IMR-90 (cell line): Measurements from ENCODE around the gene CACNA1G. TPM values are rescaled to one million over a fixed set of nuclear protein-coding genes. Genes with fewer than 3 reads are reported as not detected.

Source experiments
- ATAC-seq: fragments of 200-7000 bp; cut with Tn5 transposase; 2 replicates; pipeline ENCODE4 v1.9.1; 2020; ENCODE audit warnings: low read depth, mild to moderate bottlenecking, moderate library complexity
- BruUV-seq: library from RNA; stranded (reverse); fragments of 400-500 nt; replicated peaks from 2 replicates; lab custom pipeline; 2021; lab: Mats Ljungman, UMichigan
- CTCF ChIA-PET: fragments of 300-600 bp; formaldehyde crosslinking; extraction: SDS; loops from one replicate; lab custom pipeline; 2021; ENCODE audit warnings: antibody characterized with exemption; lab: Yijun Ruan, JAX
- POLR2A ChIA-PET: fragments of 300-600 bp; sonication (Branson Sonifier 250); formaldehyde crosslinking; loops from one replicate; lab custom pipeline; 2022; ENCODE audit warnings: antibody characterized with exemption; ENCODE audit not compliant: unreplicated experiment; lab: Charles Lee
- DNase-seq: peaks from one replicate; pipeline ENCODE4 v3.0.0; 2013
- H2AFZ ChIP-seq: replicated peaks from 2 replicates; pipeline ENCODE3; 2013; ENCODE audit warnings: low read length, mild to moderate bottlenecking; ENCODE audit not compliant: poor library complexity
- H2AK5ac ChIP-seq: 2 replicates; pipeline ENCODE4 v1.6.1; 2013; ENCODE audit warnings: low read depth, low read length, inconsistent platforms
- H2AK9ac ChIP-seq: replicated peaks from 2 replicates; pipeline ENCODE3; 2013; ENCODE audit warnings: mild to moderate bottlenecking, low read depth, low read length, moderate library complexity; ENCODE audit not compliant: poor library complexity
- H2BK120ac ChIP-seq: 2 replicates; pipeline ENCODE4 v1.6.1; 2013; ENCODE audit warnings: low read depth, low read length, inconsistent platforms
- H2BK15ac ChIP-seq: 3 replicates; pipeline ENCODE4 v1.6.1; 2013; ENCODE audit warnings: low read depth, low read length, inconsistent platforms
- H2BK20ac ChIP-seq: 2 replicates; pipeline ENCODE4 v1.6.1; 2013; ENCODE audit warnings: low read depth, mild to moderate bottlenecking, inconsistent platforms, low read length, moderate library complexity
- H2BK5ac ChIP-seq: 2 replicates; pipeline ENCODE4 v1.6.1; 2013; ENCODE audit warnings: mild to moderate bottlenecking, low read depth, low read length, inconsistent platforms; ENCODE audit not compliant: poor library complexity, severe bottlenecking
- H3K14ac ChIP-seq: replicated peaks from 2 replicates; pipeline ENCODE4 v1.6.1; 2013; ENCODE audit warnings: low read depth, low read length, inconsistent platforms
- H3K18ac ChIP-seq: 2 replicates; pipeline ENCODE4 v1.6.1; 2013; ENCODE audit warnings: low read depth, low read length, control low read depth
- H3K23ac ChIP-seq: 2 replicates; pipeline ENCODE4 v1.6.1; 2013; ENCODE audit warnings: low read depth, low read length, inconsistent platforms
- H3K27ac ChIP-seq: 2 replicates; pipeline ENCODE4 v1.5.1; 2013; ENCODE audit warnings: mild to moderate bottlenecking, control low read depth, low read length; ENCODE audit not compliant: insufficient read depth
- H3K27me3 ChIP-seq: 2 replicates; pipeline ENCODE4 v1.6.1; 2013; ENCODE audit warnings: low read length; ENCODE audit not compliant: control insufficient read depth, insufficient read depth
- H3K36me3 ChIP-seq: 2 replicates; pipeline ENCODE4 v1.6.1; 2013; ENCODE audit warnings: low read length, mixed read lengths; ENCODE audit not compliant: control insufficient read depth, insufficient read depth
- H3K4ac ChIP-seq: 2 replicates; pipeline ENCODE4 v1.6.1; 2013; ENCODE audit warnings: low read depth, low read length, inconsistent platforms
- H3K4me1 ChIP-seq: 2 replicates; pipeline ENCODE4 v1.6.1; 2013; ENCODE audit warnings: low read length, mixed read lengths; ENCODE audit not compliant: control insufficient read depth, insufficient read depth
- H3K4me2 ChIP-seq: 2 replicates; pipeline ENCODE4 v1.6.1; 2013; ENCODE audit warnings: low read depth, mild to moderate bottlenecking, control low read depth, low read length, moderate library complexity
- H3K4me3 ChIP-seq: 2 replicates; pipeline ENCODE4 v1.5.1; 2013; ENCODE audit warnings: low read depth, mild to moderate bottlenecking, control low read depth, low read length, moderate library complexity; ENCODE audit not compliant: insufficient read depth
- H3K56ac ChIP-seq: 2 replicates; pipeline ENCODE4 v1.6.1; 2013; ENCODE audit warnings: low read length, inconsistent platforms; ENCODE audit not compliant: insufficient read depth; ENCODE audit errors: extremely low read depth
- H3K79me1 ChIP-seq, 2 experiments: 2 replicates each; pipeline ENCODE4 v1.6.1; 2013; ENCODE audit warnings: low read length in 2 of 2, inconsistent platforms in 1 of 2, low read depth in 1 of 2
- H3K9ac ChIP-seq: 2 replicates; pipeline ENCODE4 v1.6.1; 2013; ENCODE audit warnings: low read depth, low read length, control low read depth
- H3K9me1 ChIP-seq: 2 replicates; pipeline ENCODE4 v1.6.1; 2013; ENCODE audit warnings: low read length, inconsistent platforms; ENCODE audit not compliant: insufficient read depth
- H3K9me3 ChIP-seq: 2 replicates; pipeline ENCODE4 v1.6.1; 2013; ENCODE audit warnings: low read length; ENCODE audit not compliant: control insufficient read depth, insufficient read depth
- H4K20me1 ChIP-seq: 2 replicates; pipeline ENCODE4 v1.6.1; 2013; ENCODE audit warnings: low read length, inconsistent platforms; ENCODE audit not compliant: insufficient read depth
- H4K5ac ChIP-seq: 2 replicates; pipeline ENCODE4 v1.6.1; 2013; ENCODE audit warnings: mild to moderate bottlenecking, low read depth, low read length, control low read depth
- H4K8ac ChIP-seq, 2 experiments: 2 replicates each; pipeline ENCODE4 v1.6.1; 2013; ENCODE audit warnings: low read depth in 2 of 2, low read length in 2 of 2, control low read depth in 1 of 2, inconsistent platforms in 1 of 2
- H4K91ac ChIP-seq: 2 replicates; pipeline ENCODE4 v1.6.1; 2013; ENCODE audit warnings: low read depth, low read length, inconsistent platforms; ENCODE audit not compliant: insufficient read depth
- BHLHE40 ChIP-seq: fragments of 150-350 bp; IDR thresholded peaks from 2 replicates; pipeline ENCODE4 v1.6.1; 2016; ENCODE audit warnings: mild to moderate bottlenecking, low read depth, low read length
- CEBPB ChIP-seq: IDR thresholded peaks from 2 replicates; pipeline ENCODE4 v1.6.1; 2012; ENCODE audit warnings: low read depth, low read length, improper control_type of control experiment
- CHD1 ChIP-seq: IDR thresholded peaks from 2 replicates; pipeline ENCODE4 v1.6.1; 2012; ENCODE audit warnings: low read depth, low read length, improper control_type of control experiment
- CTCF ChIP-seq: conservative IDR thresholded peaks from 2 replicates; pipeline ENCODE4 v1.5.1; 2012; ENCODE audit warnings: mild to moderate bottlenecking, low read depth, low read length, improper control_type of control experiment
- FOS ChIP-seq: fragments of 150-350 bp; IDR thresholded peaks from 2 replicates; pipeline ENCODE4 v1.6.1; 2016; ENCODE audit warnings: low read depth, low read length
- MAZ ChIP-seq: IDR thresholded peaks from 2 replicates; pipeline ENCODE4 v1.6.1; 2012; ENCODE audit warnings: low read depth, mild to moderate bottlenecking, low read length, improper control_type of control experiment, moderate library complexity, borderline replicate concordance
- MXI1 ChIP-seq: IDR thresholded peaks from 2 replicates; pipeline ENCODE4 v1.6.1; 2012; ENCODE audit warnings: low read depth, mild to moderate bottlenecking, low read length, moderate library complexity, borderline replicate concordance
- NFE2L2 ChIP-seq: fragments of 150-350 bp; IDR thresholded peaks from 2 replicates; pipeline ENCODE4 v1.6.1; 2016; ENCODE audit warnings: low read depth, mild to moderate bottlenecking, low read length
- POLR2A ChIP-seq: IDR thresholded peaks from 2 replicates; pipeline ENCODE4 v1.6.1; 2012; ENCODE audit warnings: mild to moderate bottlenecking, low read depth, low read length
- RFX5 ChIP-seq: IDR thresholded peaks from 2 replicates; pipeline ENCODE4 v1.8.0; 2012; ENCODE audit warnings: low read depth, mild to moderate bottlenecking, low read length, moderate library complexity
- SMC3 ChIP-seq: fragments of 150-350 bp; IDR thresholded peaks from 2 replicates; pipeline ENCODE4 v1.6.1; 2016; ENCODE audit warnings: low read depth, mild to moderate bottlenecking, antibody characterized with exemption, low read length, moderate library complexity
- USF2 ChIP-seq: fragments of 150-350 bp; IDR thresholded peaks from 2 replicates; pipeline ENCODE4 v1.6.1; 2017; ENCODE audit warnings: mild to moderate bottlenecking, antibody characterized with exemption, low read length, low read depth
- WGBS, 2 experiments: methylation state at CpG; one replicate each; pipeline versions ENCODE4 v1.1.5 to v1.1.7; 2013; ENCODE audit warnings: missing lambda C conversion rate in 2 of 2; ENCODE audit not compliant: insufficient read length in 1 of 2; ENCODE audit errors: extremely low coverage in 2 of 2; 5-methylcytosine and 5-hydroxymethylcytosine counted together
- dilution Hi-C: fragments of 300-500 bp; cut with HindIII; formaldehyde crosslinking; loops from one replicate; pipeline ENCODE4 v1.14.3; 2018; ENCODE audit warnings: low sequenced_read_pairs; ENCODE audit not compliant: unreplicated experiment
- in situ Hi-C: fragments of 300-500 bp; cut with MboI; formaldehyde crosslinking; loops from 3 replicates; pipeline ENCODE4 v1.14.3; 2019; ENCODE audit warnings: low sequenced_read_pairs, inconsistent platforms, mixed read lengths
- intact Hi-C: fragments of 100-400 bp; cut with micrococcal nuclease; formaldehyde crosslinking; loops from 2 replicates; pipeline ENCODE4 v1.10.0; 2022
- polyA plus RNA-seq, 3 experiments: library from polyadenylated mRNA; depleted of rRNA; stranded (reverse); fragments of >200 nt; gene quantifications; 2 replicates each; pipeline ENCODE4 v1.2.3, GENCODE V29; 2012; ENCODE audit warnings: low replicate concordance in 1 of 3
- total RNA-seq: library from RNA; depleted of rRNA; stranded (reverse); fragments of >200 nt; gene quantifications from 2 replicates; pipeline ENCODE4 v1.2.3, GENCODE V29; 2012

The CACNA1G gene
- total and polyA plus RNA-seq, 2 of the 4 experiments (the other 2 are of a cell fraction) = under 0.01 to 0.03 TPM

GRCh38 chr17:50558941-50559614 lies 1.4 kb upstream of the CACNA1G start:
- no TSS peak for BruUV-seq
- ATAC-seq (no peak), DNase-seq (no peak)
- Histone ChIP-seq H3K27ac (no peak overlapping the region), H3K4me2 (peak overlapping the region; percentile 68; the same call in 1 of the 2 replicates), H3K9me3 (no peaks in the 10 kb centered on the region), H2BK20ac (no peak overlapping the region), H3K9me1 (0 out of 2 replicates have a peak, but pooled peaks cover 5% of the 10 kb centered on the region), H3K23ac (no peak overlapping the region), H4K20me1 (peaks cover 2% of the 10 kb centered on the region; the same call in 1 of the 2 replicates), H2BK15ac (no peak overlapping the region), H3K4ac (no peak overlapping the region), H2BK120ac (no peak overlapping the region), H3K27me3 (peaks cover 60% of the 10 kb centered on the region), H2BK5ac (no peak overlapping the region), H4K8ac (no peak overlapping the region), H3K79me1 (no peaks in the 10 kb centered on the region), H4K5ac (no peak overlapping the region), H3K14ac (no peak overlapping the region), H3K56ac (no peak overlapping the region), H3K4me3 (no peak overlapping the region), H2AK9ac (peak overlapping the region; percentile 82), H3K9ac (no peak overlapping the region), H2AFZ (peak overlapping the region; percentile 75), H2AK5ac (no peak overlapping the region), H3K4me1 (peaks cover 5% of the 10 kb centered on the region; the same call in 1 of the 2 replicates), H3K36me3 (peaks cover 9% of the 10 kb centered on the region; the same call in 1 of the 2 replicates), H4K91ac (no peak overlapping the region), H3K18ac (no peak overlapping the region)
- POLR2A ChIA-PET = no interaction called here
- CTCF ChIA-PET = interaction anchor here (1.1 kb wide), 1 partner anchor 136 kb away, joined by 6 read pairs; no protein-coding TSS in a partner anchor
- intact Hi-C loops (no loop called here), in situ Hi-C loops (no loop called here), dilution Hi-C loops (no loop called here)
- WGBS, 2 experiments = 20% methylated on average over 2 of the region's 55 CpGs; no CpG with 5 or more reads in 1 of the 2 experiments
- TF ChIP-seq BHLHE40 = no peak
- no peak for TF ChIP-seq USF2
- TF ChIP-seq MAZ = no peak
- TF ChIP-seq RFX5 = no peak
- no peak for TF ChIP-seq POLR2A
- TF ChIP-seq CTCF = no peak
- no peak for TF ChIP-seq CHD1
- no peak for TF ChIP-seq CEBPB
- TF ChIP-seq MXI1 = no peak
- no peak for TF ChIP-seq NFE2L2
- TF ChIP-seq FOS = no peak
- TF ChIP-seq SMC3 = no peak
